Left kidney (tissue), 2 donors: Measurements from ENCODE around the gene MFAP5. TPM values are rescaled to one million over a fixed set of nuclear protein-coding genes. Genes with fewer than 3 reads are reported as not detected.
"Not testable (repeated sequence)": the region's sequence is repeated elsewhere in the genome, so short reads cannot be mapped to it uniquely, and the experiment has no call there.

Source experiments
- DNase-seq: peaks from one replicate; pipeline ENCODE4 v3.0.0-alpha.2; 2013
- polyA plus RNA-seq: library from polyadenylated mRNA; unstranded; fragments of 120-200 nt; gene quantifications from one replicate; pipeline ENCODE4 v1.2.1, GENCODE V29; 2013; ENCODE audit not compliant: insufficient read length

MFAP5 gene
- polyA plus RNA-seq, 1 donor = 0.25 TPM

DNA sequence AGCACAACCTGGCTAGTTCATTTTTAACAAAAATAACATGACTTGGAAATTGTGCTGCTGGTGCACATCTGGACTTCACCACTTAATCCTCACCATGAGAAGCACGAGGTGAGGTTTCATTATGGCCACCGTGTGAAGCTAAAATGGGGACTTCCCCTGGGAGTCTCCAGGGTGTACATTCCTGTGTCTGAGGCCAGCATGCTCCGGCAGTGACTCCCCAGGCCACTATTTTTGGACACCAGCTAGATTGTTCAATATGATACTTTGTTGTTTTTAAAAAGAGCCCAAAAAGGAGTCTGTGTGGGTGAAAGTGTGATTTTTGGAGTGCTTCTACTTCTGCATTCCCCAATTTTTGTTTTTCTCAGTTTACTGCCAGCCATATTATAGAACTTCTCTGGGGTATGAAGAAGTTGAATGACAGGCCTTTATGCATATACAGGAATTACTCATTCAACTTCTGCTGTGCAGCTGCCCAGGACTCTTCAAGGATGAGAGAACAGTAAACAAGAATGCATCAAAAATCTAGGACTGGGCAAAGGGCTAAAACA lies 33.1 kb downstream of the MFAP5 start:
- DNase-seq = no peak

GRCh38 chr12:8628731-8629130 lies 33.9 kb downstream of the MFAP5 start:
- DNase-seq = no peak

GRCh38 chr12:8624750-8625149 lies 37.9 kb downstream of the MFAP5 start:
- DNase-seq = not testable (repeated sequence)

GRCh38 chr12:8622646-8623045 lies 40.0 kb downstream of the MFAP5 start:
- no peak for DNase-seq

DNA sequence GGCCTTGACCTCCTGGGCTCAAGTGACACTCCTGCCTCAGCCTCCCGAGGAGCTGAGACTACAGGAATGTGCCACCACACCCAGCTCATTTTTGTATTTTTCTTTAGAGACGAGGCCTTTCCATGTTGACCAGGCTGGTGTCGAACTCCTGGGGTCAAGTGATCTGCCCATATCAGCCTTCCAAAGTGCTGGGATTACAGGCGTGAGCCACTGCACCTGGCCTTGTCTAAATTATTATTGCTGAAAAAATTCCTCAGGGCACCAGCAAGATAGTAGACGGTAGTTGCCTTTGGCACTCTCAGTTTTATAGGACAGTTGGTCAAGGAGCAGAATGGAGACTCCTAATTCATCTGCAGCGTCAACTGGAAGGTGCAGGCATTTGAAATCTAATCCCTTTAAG lies 47.4 kb downstream of the MFAP5 start:
- DNase-seq = no peak

DNA sequence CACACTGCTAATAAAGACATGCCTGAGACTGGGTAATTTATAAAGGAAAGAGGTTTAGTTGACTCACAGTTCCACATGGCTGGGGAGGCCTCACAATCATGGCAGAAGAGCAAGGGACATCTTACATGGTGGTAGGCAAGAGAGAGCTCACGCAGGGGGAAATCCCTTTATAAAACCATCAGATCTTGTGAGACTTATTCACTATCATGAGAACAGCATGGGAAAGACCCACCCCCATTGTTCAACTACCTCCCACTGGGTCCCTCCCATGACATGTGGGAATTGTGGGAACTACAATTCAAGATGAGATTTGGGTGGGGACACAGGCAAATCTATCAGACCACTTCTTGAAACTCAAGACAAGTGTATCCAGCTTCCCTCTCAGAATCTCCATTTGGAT lies 48.7 kb downstream of the MFAP5 start:
- DNase-seq = not testable (repeated sequence)

GRCh38 chr12:8612629-8613028 lies 50.0 kb downstream of the MFAP5 start, which contains the start of gene AICDA:
TSS of gene AICDA (minus strand) at chr12:8612859. CDS start at chr12:8612767, 92 bp downstream.
- DNase-seq = no peak

GRCh38 chr12:8609061-8609570 lies 53.5 kb downstream of the MFAP5 start:
- DNase-seq = peak; percentile 35

- no peak for DNase-seq
These were observed 55.7 kb downstream of the MFAP5 start for GRCh38 chr12:8606890-8607289.

- no peak for DNase-seq
These were observed 57.6 kb downstream of the MFAP5 start for GRCh38 chr12:8605057-8605456.

DNA sequence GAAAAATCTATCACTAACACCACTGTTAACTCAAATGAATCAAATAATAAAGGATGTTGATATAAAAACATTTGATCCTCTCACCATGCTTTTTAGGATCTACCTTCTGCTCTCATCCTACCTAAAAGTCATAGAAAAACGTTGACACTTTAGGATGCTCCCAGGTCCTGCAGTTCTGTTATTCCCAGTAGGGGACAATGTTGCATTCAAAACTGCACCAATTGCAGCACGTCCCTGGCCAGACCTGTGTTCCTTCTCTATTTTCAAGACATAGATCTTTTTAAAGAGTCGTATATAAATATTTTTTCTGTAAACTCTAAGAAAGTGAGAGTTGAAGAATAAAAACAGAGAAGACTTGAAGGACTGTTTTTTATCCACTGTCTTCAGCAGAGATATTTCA lies 58.8 kb downstream of the MFAP5 start:
- DNase-seq = no peak

GRCh38 chr12:8603286-8603685 lies 59.3 kb downstream of the MFAP5 start:
- no peak for DNase-seq

DNA sequence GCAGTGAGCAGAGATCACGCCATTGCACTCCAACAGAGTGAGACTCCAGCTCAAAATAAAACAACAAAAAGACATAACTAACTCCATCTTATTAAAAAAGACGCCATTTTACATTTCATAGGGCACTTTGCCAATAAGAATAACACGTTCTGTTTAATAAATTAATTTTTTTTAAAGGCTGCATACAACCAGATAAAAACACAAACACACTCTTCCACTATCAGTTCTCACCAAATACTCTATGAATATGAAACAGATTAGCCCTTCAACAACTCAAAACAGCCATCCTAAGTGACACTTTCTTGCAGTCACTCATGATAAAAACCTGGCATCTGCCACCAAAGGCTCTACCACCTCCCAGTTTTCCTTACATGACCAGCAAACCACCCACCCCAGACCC lies 66.1 kb downstream of the MFAP5 start:
- no peak for DNase-seq

Other genes with a start within 250 kb of the MFAP5 start
- 0.27 TPM for gene CLEC6A, start 206.9 kb downstream of the MFAP5 start, polyA plus RNA-seq
- gene CLEC4D, start 149.3 kb downstream of the MFAP5 start, polyA plus RNA-seq = 0.43 TPM
- gene CLEC4E, start 121.9 kb downstream of the MFAP5 start, polyA plus RNA-seq = 1.8 TPM
- 0.45 TPM for gene AICDA, start 50.0 kb downstream of the MFAP5 start, polyA plus RNA-seq
- 140 TPM for gene RIMKLB, start 35.2 kb upstream of the MFAP5 start, polyA plus RNA-seq
- 0.78 TPM for gene A2ML1, start 159.8 kb upstream of the MFAP5 start, polyA plus RNA-seq